Activated CD4-positive, alpha-beta memory T cell treated with anti-CD3 and anti-CD28 coated beads, Interleukin-2, amount 10 ng/mL, durations not matched to agents 7 days and 5 days (primary cell): ENCODE measurements around the gene CLK4. TPM values are rescaled to one million over a fixed set of nuclear protein-coding genes. Genes with fewer than 3 reads are reported as not detected.

ENCODE experiments used
- CTCF ChIA-PET: fragments of 350-600 bp; sonication (Branson Sonifier 250); formaldehyde crosslinking; loops from one replicate; lab custom pipeline; 2021; ENCODE audit warnings: antibody characterized with exemption, inconsistent platforms; lab: Charles Lee
- POLR2A ChIA-PET: fragments of 350-600 bp; sonication (Branson Sonifier 250); formaldehyde crosslinking; loops from one replicate; lab custom pipeline; 2021; ENCODE audit warnings: antibody characterized with exemption; lab: Charles Lee
- DNase-seq: peaks from one replicate; pipeline ENCODE4 v3.0.0-alpha.2; 2020
- H3K27ac Mint-ChIP-seq: one replicate; pipeline ENCODE4 v1.8.0; 2021; ENCODE audit warnings: mild to moderate bottlenecking, mixed read lengths
- H3K27me3 Mint-ChIP-seq: one replicate; pipeline ENCODE4 v1.8.0; 2021; ENCODE audit warnings: mixed read lengths
- H3K36me3 Mint-ChIP-seq: one replicate; pipeline ENCODE4 v1.8.0; 2021; ENCODE audit warnings: low read depth, mixed read lengths
- H3K4me1 Mint-ChIP-seq: one replicate; pipeline ENCODE4 v1.8.0; 2021; ENCODE audit warnings: mixed read lengths
- H3K4me3 Mint-ChIP-seq: one replicate; pipeline ENCODE4 v1.8.0; 2021; ENCODE audit warnings: mild to moderate bottlenecking, mixed read lengths
- H3K9me3 Mint-ChIP-seq: one replicate; pipeline ENCODE4 v1.8.0; 2021; ENCODE audit warnings: mixed read lengths
- total RNA-seq, 2 experiments: library from RNA; stranded (reverse); gene quantifications; one replicate each; pipeline ENCODE4 v1.2.3, GENCODE V29; 2021

The CLK4 gene
- total RNA-seq, 2 experiments from 2014 or later = 29.5 to 32.0 TPM

GRCh38 chr5:178553517-178553916 is 73.3 kb downstream of the CLK4 start:
- CTCF ChIA-PET = interaction anchor here (1.2 kb wide), 1 partner anchor 269 kb away, joined by 3 read pairs; no protein-coding TSS in a partner anchor
- Mint-ChIP-seq H3K36me3 (no peaks in the 10 kb centered on the region), H3K9me3 (no peaks in the 10 kb centered on the region), H3K27ac (no peak overlapping the region), H3K27me3 (peaks cover 4% of the 10 kb centered on the region), H3K4me1 (no peaks in the 10 kb centered on the region), H3K4me3 (no peak overlapping the region)
- POLR2A ChIA-PET = no interaction called here
- no peak for DNase-seq

Other genes with a start within 250 kb of the CLK4 start
- gene COL23A1, start 36.7 kb downstream of the CLK4 start, total RNA-seq = under 1 TPM; 0.10 to 0.18 TPM
- gene ZNF354A, start 103.6 kb upstream of the CLK4 start, total RNA-seq = 1 to 10 TPM; 7.4 to 9.4 TPM
- 10 to 100 TPM in 1 of 2 experiments, 1 to 10 TPM in 1; 9.5 to 10.6 TPM for gene ZNF354B, start 232.9 kb upstream of the CLK4 start, total RNA-seq